Activated CD4-positive, CD25-positive, alpha-beta regulatory T cell treated with anti-CD3 and anti-CD28 coated beads, Interleukin-2, amount 50 U/mL, for 24 hours (primary cell): ENCODE data around the gene ADGRL3.
"Not testable (repeated sequence)": the region's sequence is repeated elsewhere in the genome, so short reads cannot be mapped to it uniquely, and the experiment has no call there.

Source experiments
- ATAC-seq, 2 donors: fragments of 150-1000 bp; cut with Tn5 transposase; one replicate each; pipeline ENCODE4 v1.10.0; 2021; ENCODE audit warnings: mild to moderate bottlenecking in 1 of 2, moderate library complexity in 1 of 2

ADGRL3 gene

GRCh38 chr4:61373901-61374440, 173.8 kb downstream of the ADGRL3 start:
- ATAC-seq, result no peak

GRCh38 chr4:61374447-61374891, 174.3 kb downstream of the ADGRL3 start:
- ATAC-seq, result no peak

DNA sequence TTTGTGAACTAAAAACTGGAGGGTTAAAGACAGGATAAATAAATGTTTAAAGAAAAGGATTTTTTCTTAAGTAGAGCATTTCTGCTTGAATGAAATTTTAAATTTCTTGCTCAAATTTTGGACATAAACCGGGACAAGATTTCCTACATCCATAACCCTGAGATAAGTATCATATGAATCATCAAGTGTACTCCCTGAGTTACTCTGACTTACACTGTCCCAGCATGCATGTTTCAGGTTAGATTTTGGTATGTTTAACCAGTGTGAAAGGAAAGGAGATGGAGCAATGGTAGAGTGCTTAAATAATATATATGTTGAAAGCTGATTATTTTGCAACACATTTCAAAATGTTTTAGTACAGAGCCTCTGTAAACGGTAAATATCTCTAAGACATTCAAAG, 175.2 kb downstream of the ADGRL3 start:
- no peak for ATAC-seq

DNA sequence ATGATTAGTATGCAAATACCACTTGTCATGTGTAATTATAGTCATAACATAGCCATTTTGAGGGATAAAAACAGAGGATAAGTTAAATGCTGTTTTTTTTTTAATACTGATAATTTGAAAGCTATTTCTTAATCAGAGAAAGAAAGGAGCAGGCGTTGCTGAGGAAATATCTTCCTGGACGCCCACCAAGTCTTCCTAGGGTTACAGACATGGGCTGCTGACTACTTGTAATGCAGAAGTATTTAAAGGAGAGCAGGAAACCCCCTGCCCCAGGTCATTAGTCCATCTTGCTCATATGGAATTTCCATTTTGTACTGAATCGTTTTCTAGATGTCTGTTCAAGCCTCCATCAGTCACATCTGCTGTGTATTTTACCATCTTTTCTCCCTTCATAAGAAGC, 176.2 kb downstream of the ADGRL3 start:
- ATAC-seq, result no peak

- ATAC-seq, result no peak
Observed at GRCh38 chr4:61379406-61379805, 179.3 kb downstream of the ADGRL3 start.

DNA sequence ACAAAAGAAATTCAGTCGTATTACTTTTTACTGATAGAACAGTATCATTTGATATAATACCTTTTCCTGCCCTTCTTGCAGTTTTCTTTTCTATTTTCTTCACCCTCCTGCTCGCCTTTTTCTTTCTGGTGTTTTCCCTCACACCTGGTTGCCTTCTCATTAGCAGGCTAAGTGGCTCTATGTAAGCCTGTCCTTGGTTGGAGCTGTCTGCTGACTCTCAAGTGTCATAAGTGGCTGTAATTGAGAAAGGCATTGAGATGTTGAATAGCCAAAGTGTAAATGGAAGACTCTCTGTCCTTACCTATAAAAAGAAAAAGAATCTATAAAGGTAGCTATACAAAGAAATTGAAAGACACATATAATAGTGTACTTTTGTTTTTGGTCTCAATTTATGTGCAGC, 180.7 kb downstream of the ADGRL3 start:
- ATAC-seq, result no peak

GRCh38 chr4:61385256-61385655, 185.1 kb downstream of the ADGRL3 start:
- ATAC-seq, result no peak

DNA sequence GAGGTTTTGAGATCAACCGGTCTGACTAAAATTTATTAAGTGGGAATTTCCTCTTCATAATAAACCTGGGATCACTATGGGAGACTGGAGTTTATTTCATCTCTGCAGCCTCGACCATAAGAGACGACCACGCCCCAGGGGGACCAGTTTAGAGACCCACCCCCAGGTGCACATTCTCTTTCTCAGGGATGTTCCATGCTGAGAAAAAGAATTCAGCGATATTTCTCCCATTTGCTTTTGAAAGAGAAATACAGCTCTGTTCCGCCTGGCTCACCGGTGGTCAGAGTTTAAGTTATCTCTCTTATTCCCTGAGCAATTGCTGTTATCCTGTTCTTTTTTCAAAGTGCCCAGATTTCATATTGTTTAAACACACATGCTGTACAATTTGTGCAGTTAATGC, 187.2 kb downstream of the ADGRL3 start:
- ATAC-seq, result not testable (repeated sequence)

DNA sequence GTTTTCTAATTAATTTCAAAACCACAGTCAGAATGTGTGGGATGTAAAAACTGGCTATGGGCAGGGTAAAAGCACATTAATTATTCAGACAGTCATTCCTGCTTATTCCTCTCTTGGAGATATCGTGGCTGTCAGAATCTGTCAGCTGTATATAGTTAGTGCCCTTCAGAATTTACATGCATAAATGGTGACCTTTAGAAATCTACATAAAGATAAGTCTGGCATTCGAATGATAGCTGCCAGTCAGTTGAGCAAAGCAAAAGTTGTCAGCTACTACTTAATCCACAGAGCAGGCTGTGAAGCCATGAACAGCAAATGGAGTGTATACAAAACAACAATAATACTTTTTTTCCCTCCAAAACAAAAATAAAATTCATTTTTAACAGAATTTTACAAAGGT, 189.5 kb downstream of the ADGRL3 start:
- ATAC-seq, result no peak

- no peak for ATAC-seq
Observed at GRCh38 chr4:61395754-61396153, 195.6 kb downstream of the ADGRL3 start.

- ATAC-seq, result no peak
Observed at GRCh38 chr4:61397174-61397573, 197.0 kb downstream of the ADGRL3 start.

DNA sequence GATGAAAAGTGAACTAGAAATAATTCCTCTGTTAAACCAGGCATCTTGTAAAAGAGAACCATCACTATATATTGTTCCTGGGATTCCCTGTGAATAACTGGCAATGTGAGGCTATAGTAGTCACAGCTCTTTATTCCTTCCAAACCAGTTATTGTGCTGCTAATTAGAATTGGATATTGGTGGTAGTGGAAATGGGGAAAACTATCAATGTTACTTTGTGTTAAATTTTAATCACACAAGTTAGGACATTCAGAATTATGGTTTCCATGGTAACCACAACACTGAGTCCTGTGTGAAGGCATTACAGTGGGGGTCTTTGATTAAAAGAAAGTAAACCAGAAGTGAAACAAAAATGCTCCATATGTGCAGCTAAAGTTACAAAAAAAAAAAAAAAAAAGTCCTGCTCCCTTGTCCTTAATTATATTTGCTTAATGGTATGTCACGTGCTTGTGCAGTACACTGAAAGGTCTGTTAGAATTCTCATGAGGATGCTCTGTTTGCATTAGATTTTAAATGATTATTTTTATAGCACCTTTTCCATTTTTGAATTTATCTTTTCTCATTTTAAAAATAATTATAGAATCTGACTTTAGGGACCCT, 200.4 kb downstream of the ADGRL3 start:
- no peak for ATAC-seq

GRCh38 chr4:61401771-61402170, 201.6 kb downstream of the ADGRL3 start:
- no peak for ATAC-seq

GRCh38 chr4:61405307-61405706, 205.2 kb downstream of the ADGRL3 start:
- ATAC-seq, result no peak

DNA sequence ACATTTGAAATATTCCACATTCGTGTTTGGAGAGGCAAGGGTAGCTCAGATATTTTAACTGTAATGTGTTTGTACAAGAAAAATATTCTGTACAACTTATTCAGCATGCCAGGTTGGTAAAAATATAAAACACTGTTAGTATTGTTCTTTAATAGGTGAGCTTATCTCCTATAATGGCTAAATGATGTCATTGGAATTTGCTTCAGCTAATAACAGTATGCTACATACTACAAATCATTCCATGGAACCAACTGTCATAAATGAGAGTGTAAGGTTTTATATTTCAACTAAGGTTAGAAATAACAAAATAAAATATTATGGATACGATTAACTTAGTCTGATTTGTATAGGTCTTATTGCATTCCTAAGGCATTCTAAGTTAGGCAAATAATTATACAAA, 206.6 kb downstream of the ADGRL3 start:
- no peak for ATAC-seq

DNA sequence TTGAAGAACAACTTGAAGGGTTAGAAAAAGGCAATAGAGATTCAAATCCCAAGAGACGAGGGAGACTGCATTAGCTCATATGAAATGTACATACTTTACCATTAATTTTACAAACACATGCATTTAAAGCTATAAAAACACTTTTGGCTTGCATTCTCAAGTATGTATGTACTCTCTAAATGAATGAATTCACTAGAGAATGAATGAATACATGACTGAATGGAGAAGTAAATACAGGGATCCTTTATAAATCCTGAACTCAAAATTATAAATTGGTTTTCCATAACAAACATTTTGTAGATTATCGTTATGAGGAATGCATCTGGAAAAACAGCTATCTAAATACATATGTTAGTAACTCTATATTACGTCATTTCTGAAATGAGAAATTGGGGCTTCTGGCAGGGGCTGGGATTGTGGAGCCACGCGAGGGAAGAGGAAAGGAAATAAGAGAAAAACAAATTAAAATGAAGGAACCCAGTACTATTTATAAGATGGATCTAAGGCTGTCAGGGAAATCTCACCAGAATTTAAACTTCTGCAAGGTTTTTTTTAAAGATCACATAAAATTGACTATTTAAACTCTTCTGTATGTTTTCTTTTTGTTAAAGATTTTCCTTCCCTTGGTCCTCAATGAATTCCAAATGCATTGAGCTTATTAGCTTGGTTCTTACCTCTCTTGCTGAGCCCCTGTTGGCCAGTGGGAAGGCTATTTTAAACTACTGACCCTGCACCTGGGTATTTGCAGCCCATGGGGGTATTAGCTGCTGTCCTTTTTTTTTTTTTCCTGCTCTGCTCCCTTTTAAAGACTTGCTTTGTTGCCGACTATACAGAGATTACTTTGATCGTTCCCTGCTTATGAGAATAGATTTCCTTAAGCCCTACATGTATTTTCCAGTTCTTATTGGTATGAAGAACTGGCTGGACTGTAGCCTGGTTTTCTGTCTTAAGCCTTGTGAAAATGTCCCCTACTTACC, 207.8 kb downstream of the ADGRL3 start:
- ATAC-seq, result no peak

DNA sequence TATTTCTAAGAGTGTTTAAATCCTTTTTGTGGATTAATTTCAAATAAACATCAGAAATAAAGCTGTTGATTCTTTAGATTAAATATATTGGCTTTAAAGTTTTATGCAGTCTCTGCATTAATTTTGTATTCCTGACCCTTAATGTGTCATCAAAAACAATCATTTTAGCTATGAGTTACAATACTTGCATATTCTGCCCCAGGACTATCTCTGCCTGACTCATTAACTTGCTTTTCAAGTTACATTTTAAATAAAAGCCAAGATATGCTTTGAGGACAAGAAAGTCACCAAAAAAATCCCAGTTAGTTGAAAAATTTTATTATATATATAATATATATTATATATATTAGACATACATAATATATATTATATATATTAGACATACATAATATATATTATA, 208.7 kb downstream of the ADGRL3 start:
- no peak for ATAC-seq

DNA sequence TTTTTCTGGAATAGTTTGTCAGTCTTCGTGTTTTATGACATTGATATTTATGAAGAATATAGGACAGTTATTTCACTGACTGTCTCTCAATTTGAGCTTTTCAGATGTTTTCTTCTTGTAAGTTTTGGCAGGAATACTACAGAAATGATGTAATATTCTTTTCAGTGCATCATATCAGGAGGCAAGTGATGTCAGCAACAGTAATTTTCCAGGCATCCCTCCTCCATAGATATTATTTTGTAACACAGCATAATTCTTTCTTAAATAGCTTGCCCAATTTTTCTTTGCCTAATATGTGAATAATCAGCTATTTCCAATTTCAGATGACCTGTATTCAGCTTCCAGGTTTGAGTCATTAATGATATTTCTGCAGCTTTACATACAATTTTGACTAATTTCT, 211.1 kb downstream of the ADGRL3 start:
- no peak for ATAC-seq

DNA sequence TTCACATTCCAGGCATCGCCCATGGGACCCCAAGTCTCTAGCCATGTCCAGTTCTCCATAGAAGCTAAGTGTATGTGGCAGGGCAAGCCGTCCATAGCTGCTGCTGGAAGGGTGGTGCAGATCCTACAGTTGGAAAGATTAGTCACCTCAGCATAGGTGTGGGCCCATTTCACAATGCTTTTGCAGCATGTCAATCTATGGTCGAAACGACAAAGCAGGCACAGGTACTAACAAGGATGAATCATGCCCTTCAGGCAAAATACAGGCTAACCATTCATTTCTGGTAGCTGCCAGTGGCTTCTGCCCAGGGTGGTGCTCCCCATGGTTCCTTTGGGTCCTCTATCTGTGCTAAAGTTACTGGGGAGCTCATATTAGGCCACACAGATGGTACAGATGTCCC, 225.2 kb downstream of the ADGRL3 start:
- no peak for ATAC-seq

DNA sequence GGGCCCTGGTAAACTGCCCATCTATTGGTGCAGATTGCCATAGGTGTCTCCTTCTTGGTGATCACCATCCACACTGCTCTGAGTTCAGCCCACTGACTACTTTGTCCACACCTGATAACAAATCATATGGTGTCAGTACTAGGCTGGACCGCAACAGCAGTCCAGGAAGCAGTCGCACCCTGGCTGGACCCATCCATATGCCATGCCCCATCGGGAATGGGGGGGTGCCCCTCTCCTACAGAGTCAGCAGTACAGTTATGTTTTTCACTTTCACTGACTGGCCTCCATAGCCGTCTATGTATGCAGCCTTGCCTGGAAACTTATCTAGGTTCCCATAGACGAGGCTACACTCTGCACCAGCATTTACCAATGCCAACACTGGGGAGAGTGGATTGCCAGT, 226.1 kb downstream of the ADGRL3 start:
- ATAC-seq, result no peak

- ATAC-seq, result no peak
Observed at GRCh38 chr4:61427099-61427817, 227.1 kb downstream of the ADGRL3 start.

- no peak for ATAC-seq
Observed at GRCh38 chr4:61427818-61428495, 227.8 kb downstream of the ADGRL3 start.

DNA sequence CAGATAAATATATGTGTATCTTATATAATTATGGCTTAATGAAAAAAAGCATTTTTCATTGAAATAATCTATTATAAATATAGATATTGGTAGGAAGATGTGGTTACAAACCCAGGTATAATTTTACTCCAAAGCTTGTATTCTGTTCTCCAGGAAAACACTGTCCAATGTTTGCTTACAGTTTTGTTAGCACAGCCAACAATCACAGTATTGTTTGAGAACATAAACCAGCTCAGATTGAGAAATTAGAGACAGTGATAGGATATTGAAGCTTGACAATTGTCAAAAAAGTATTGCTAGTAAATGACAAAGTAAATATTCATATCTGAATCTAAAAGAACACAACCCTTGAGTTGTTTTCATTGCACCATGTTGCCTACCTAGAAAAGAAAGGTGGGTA, 228.8 kb downstream of the ADGRL3 start:
- ATAC-seq, result no peak
